Activated CD8-positive, alpha-beta memory T cell treated with anti-CD3 and anti-CD28 coated beads for 4 hours (primary cell): ENCODE data around the gene HOXB6.

Experiments used
- DNase-seq, 2 donors: peaks; one replicate each; pipeline ENCODE4 v3.0.0-alpha.2; 2020; ENCODE audit warnings: low read depth in 2 of 2

The HOXB6 gene

DNA sequence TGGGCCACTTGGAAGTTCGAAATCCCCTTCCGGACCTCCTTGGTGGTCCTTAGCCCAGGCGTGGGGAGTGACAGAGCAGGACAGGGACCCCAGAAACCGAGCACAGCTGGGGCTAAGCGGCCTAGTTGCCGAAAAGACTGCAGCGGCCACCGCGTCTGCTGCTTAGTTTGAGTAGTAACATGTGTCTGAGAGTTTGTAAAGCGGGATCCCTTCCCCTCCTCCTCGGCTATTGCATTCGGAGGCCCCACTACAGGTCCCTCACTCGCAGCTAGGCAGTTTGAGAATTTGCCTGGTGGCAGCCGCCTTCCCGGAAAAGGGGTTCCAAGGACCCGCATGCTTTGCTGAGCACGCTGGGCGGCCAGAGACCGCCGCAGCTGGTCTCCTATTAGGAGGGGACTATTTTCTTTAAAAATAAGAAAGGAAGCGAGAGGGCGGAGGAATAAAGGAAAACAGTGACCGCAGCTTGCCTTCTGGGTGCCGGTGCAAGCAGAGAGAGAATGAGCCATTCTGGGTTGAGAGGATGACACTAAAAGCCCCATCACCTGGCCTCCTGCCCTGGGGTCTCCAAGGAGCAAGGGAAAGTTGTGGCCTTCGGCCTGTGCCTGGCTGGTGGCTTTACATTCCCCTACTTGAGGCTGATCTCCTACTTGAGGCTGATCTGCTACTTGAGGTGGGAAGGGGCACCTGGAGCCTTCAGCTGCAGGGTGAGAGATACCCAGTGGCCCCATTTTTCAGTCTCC is 10.1 kb downstream of the HOXB6 start:
- no peak for DNase-seq

DNA sequence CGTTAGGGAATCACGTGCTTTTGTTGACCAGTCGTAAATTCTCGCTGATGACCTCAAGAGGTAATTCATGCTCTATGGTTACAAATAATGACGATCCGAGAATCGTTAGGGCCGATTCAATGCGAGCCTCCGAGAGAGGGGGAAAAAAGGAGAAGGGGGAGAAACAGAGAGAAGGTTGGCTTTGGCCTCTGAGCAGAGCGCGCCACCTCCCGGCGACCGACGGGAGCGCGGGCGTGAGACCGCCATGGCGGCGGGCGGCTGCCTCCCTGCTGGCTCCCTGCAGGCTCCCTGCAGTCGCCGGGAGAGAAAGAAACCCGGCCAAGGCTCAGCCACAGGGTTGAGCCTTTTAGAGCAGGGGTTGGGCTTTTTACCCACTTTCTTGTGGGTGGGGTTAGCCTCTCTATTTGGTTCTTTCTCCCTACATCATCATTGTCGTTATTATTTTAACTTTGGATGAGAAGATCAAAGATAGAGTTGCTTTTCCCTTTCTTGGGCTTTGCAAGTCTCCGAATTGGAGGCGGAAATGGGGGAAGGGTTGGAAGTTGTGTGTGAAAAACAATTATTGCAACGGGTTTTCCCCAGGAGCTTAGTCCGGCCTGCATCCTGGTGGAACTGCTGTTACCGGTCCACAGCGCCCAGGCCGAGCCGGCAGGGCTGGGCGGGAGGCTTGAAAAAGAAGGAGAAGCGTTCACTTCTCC is 10.8 kb downstream of the HOXB6 start:
- peak in 1 of 2 donors; percentile 61 for DNase-seq

DNA sequence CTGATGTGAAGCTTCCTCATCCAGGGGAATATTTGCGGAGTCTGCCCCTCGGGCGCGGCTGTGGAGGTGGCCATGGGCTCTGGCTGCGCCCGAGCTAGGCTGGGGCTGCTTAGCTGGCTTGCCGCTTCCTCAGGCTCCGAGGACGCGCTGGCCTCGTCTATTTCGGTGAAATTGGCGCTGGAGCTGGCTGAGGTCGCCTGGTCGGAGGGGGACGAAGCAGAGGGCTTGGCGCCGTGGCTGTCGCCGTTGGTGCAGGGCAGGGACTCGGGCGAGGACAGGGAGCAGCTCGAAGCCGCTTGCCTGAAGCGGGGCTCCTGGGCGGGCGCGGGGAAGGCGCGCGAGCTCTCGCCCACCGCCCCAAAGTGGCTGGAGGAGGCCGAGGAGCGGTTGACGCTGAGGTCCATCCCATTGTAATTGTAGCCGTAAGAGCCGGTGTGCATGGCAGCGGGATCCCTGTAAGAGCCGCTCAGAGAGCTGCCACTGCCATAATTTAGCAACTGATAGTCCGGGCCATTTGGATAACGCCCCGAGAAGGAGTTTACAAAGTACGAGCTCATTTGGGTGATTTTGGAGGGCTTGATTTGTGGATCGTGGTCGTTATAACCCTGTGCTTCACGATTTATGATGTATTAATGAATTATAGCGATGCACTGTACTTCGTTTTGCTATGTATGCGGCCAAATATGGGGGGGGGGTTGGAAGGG is 11.5 kb downstream of the HOXB6 start, which contains the start of gene HOXB5:
Gene HOXB5, minus strand, starts transcription at position 654 of the 704 bp plus-strand sequence. Its CDS starts 97 bp downstream, at position 557.
- no peak for DNase-seq

DNA sequence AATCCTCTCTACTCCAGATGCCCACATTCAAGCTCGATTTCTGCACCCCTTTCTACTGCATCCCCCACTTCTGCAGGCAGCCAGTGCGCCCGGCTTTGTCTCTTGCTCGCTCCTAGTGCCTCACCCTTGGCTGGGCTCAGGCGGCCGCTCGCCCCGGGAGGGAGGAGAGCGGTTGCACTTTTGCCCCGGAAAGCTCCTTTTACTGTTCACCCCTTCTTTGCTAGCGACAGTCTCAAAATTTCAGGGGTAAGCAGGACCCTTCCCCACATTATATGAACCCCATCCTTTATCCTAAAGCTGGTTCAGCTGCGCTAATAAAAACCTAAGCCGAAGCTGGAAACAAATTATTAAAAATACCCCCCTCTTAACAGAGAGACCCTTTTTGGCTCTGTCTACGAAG is 12.2 kb downstream of the HOXB6 start:
- no peak for DNase-seq

DNA sequence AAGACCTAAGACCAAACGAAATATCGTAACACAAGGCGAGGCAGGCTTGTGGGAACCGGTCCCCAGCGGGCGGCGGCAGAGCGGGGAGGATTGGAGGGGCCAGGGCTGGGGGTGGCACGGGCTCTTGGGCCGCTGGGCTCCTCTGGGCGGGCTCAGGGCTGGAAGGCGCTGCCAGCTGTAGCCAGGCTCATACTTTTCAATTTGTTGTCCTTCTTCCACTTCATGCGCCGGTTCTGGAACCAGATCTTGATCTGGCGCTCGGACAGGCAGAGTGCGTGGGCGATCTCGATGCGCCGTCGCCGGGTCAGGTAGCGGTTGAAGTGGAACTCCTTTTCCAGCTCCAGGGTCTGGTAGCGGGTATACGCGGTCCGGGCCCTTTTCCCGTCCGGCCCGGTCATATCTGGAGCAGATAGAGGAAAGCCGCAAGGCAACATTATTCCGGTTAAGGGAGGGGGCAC is 12.7 kb downstream of the HOXB6 start:
- no peak for DNase-seq

DNA sequence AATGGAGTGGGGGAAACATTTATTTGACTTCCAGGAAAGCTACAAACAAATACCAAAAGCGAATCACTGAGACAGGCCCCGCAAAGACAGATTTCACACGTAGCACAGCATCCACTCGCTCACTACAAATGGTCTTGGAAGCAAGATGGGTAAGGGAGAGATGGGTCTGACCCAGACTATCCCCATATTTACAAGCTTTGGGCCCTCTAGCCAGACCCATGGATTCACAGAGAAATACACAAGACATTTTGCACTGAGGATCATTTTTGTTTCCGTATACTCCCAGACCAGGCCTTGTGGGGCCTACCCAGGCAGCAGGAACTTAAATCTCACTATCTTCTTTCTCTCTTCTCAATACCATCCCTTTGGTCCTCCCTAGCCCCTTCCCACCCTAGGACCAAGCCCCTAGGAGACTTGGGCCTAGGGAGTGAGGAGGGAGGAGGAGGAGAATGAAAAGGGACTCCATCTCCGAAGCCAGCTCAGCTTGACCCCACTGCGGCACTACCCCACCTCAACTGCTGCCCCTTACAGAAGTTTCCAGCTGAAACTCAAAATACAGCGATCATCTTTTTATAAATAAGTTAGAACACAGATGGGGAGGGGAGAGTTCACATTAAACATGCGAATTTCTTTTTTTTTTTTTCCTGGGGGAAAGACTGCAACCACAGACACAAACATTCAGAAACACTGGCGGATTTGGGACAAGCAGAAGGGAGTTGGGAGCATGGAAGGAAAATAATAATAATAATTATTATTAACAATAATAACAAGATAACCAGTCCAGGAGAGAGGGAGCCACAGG is 13.3 kb downstream of the HOXB6 start:
- no peak for DNase-seq

DNA sequence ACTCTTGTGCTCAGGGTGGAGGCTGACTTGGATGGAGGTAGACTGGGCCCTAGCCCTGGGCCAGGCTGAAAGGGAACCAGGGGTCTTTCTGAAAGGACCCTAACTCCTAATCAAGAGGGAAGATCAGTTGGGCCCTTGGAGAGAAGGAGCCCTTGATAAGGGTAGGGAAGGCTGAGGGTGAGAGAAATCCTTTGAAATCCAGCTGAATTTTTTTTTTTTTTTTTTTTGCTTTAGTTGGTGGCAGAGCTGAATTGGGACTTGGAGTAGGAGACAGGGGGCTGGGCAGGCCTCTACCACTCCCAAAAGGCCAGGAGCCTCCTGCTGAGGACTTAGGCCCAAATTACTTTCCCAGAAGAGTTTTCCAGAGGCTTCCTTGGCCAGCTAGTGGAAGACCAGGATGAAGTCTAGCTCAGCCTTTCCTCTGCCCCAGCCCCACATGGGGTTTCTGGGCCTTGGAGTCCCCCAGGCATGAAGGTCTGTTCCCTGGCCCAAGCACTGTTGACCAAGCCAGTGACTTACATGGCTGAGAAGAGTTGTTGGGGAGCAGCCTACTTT is 14.1 kb downstream of the HOXB6 start:
- DNase-seq = no peak

DNA sequence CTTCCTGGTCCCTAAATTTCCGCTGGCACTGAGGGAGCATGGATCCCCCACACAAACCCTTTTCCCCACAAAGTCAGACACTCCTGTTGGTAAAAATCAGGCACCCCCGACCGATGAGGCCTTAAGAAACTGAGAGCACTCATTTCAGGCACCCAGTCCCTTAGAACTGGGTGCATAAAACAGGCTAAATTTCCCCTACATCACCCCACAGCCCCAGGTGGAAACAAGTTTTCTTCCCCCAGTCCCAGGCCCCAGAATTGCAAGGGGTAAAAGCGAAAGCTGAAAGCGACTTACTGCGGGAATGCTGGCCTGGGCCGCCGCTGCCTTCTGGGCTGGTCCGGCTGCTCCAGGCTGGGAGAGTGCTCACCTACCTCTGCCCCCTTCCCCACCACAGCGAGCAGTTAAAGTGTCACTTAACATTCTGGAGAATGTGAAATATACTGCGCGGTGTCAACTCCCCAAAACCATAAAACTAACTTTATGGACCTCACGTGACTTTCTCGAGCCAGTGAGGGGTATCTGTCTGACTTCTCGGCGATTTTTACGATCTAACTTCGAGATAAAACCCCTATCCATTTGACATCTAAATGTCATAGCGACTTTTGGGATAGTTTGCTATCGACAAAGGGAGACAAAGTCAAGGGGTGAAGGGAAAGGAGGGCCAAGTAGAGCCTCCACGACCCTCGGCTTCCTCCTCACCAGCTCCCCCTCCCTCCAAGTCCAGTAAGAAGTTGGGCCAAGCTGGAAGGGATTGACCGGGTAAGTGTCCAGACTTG is 14.8 kb downstream of the HOXB6 start, which contains the start of gene HOXB3:
Gene HOXB3, minus strand, starts transcription at position 411 of the 776 bp plus-strand sequence. CDS start 37,767 bp downstream, outside the sequence.
- no peak for DNase-seq

DNA sequence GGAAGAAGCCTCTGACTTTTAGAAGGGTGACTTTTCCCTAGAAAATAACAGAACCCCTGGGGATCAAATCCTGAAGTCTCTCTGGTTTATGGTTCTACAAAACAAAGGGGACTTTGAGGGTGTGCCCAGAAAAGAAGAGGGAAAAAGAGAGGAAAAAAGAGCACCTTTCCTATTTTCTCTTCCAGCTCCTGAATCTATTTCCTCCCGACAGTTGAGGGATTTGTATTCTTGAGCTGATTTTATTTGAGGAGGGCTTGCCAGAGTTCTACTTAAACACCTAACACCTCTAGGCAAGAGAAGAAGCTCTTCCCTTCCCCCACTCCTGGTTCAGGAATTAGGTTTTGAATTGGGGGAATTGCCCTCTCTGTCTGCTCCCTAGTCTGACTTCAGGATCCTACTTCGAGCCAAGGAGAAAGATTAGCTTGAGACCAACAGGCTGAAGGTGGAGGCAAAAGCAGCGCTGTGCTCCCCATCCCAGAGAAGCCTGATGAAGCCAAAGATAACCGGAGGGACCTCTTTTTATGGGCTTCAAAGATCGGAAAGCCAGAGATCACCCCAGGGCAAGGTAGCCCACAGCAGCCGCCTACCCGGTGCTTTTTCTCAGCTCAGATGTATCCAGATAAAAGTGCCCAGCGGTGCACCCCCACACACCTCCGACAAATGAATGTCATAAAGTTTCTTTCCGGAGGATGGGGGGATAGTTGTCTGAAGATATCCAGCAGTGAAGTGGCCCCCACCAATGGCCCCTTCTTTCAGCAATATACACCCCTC is 15.5 kb downstream of the HOXB6 start:
- no peak for DNase-seq

DNA sequence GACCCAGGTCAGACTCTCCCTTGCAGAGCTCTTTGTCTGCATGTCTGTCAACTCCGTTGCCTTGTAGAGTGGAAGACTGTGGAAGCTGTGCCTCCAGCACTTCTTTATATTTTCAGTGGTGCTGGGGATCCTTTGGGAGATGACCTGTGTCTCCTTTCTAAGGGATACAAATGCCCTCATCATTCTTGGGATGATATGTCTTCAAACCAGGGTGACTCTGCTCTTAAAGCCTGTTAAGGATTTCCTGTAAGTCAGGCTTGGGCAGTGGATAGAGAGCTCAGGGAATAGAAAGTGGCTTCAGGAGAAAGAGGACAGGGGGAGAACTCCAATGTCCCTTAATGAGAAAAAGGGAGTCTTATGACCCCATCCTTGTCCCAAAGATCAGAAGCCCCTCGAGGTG is 16.3 kb downstream of the HOXB6 start:
- DNase-seq = no peak

DNA sequence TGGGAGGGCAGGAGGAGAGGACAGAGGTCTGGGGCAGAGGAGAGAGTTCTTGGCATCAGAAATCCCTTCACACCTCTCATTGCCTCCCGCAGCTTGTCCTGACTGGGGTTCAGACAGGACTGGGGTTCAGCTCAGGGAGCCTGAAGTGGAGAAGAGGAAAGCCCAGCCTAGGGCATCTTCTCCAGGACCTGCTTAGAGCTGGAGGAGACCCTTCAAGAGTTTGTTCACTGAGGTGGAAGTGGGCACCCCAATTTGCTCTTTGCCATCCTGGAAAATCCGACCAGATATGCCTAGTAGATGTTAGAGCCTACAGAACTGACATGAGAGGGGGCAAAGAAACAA is 16.7 kb downstream of the HOXB6 start:
- DNase-seq = no peak

DNA sequence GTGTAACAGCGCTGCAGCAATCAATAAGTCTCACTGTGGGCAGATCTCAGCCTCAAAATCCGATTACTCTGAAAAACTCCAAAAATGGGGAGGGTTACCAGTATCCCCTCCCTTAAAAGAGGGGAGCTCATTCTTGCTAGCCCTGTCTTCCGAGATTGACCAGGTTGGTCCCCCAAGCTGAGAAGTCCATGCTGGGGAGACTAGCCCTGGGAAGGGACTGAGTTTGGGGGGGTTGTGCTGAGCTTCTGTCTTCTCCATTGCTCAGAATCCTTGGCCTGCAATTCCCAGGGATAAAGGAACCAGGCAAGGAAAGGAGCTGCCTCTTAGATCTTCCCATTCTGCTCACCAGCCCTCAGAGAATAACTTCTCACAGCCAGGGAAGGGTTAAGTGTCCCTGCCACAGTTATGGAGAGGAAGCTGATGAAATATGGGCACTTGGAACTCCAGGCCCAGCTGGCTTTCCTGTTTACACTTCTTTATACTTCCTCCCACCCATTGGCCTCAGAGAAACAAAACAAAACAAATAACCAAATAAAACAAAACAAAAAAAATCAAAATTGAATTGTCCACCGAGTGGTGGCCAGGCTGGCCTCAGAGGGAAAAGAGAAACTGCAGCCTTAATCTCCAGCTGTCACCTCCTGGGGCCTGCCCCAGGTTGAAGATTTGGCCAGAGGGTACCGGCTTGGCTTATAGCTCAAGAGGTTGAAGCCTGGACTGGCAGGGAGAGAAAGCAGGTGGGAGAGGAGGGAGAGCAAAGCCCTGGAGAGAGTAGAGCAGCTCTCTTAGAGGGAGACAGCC is 17.3 kb downstream of the HOXB6 start:
- no peak for DNase-seq

DNA sequence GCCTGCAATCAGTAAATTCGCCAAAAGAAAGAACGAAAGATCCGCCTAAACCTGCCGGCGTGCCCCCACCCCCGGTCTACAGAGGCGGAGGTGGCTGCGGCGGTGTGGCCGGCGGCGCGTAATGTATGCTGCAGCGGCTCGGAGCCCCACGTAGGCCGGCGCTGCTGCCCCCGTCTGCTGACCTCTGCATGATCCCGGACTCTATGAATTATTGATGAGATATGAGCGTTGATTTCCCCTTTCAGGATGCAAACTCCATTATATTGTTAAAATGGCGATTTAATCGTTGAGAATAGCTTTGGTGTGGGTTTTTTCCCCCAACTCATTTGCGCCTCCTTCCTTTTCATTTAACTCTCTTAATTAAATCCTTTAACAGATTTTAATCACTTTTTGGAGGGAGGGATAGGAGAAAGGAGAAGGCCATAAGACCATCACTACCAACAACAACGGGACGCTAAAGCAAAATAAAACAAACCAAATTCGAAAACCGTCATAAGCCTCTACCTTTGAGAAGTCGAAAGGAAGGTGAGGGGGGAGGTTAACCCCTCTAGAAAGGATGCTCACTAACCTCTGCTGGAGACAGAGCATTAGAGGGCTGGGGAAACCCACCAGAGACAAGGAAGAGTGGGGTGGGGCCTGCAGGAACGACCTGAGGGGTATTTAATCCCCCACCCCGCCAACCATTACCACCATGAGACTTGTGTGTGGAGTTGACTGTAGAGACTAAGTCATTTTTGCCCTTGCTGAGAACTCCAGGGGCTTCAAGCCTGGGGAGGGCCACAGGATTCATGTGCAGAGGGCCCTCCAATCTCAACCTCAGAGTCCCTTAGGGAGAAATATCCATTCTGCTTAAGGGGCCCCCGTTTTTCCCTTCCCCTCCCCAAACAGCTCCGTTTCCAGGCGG is 18.2 kb downstream of the HOXB6 start:
- DNase-seq = no peak

DNA sequence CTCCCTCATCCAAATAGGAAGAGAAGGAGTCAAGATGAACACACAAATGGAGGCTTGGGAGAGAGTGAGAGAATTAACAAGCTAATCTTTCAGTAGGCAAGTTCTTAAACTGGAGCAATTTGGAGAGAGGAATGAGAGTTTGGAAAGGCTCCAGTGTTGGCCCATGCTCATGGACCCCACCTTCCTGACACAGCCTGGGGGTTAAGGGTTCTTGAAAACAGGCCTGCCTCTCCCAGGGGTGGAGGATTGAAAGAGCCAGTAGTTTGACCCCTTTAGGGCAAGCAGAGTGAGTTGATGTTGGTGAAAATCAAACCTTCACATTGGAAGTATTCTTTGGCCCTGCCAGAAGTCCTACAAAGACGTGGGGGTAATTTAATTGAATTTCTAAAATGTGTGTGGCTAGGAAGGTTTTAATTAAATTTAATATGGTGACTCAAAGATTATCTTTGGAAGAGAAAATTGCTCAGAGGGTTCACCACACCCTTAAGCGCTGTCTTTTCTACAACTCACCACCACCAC is 20.5 kb downstream of the HOXB6 start:
- no peak for DNase-seq

DNA sequence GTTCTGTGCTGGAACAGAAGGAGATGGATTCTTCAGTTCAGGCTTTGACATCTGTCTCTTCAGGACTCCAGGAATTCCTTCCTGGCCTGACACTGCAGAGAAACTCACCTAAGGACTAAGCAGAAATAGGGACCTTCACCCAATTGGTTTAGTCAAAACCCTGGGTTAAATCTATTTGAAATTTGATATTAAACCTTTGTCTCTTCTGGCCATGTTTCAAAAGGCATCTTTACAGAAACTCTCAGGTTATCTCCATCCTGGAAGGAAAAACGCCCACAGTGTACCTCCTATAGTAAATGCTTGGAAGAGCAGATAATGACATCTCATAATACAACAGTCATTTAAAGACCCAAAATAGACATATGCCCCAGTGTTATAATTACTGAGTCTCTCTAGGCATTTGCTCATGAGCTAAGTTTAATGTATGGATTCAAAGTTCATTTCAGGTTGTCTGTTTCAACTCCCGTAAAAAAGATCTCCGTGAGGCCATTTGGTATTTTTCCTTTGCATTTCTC is 21.0 kb downstream of the HOXB6 start:
- no peak for DNase-seq

DNA sequence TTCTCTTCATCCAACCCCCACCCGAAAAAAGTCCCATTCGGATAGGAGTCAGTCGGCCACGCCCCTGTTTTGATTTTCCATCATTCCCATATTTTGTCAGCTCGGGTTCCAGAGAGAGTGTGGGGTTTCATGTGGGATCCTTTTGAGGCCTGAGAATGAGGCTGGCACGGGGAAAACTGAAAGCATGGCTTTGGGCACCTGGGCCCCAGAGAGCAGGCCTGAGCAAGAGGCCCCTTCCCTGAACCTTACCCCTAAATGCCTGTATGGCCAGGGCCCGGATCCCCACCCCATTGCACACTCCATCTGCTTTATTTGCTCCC is 22.1 kb downstream of the HOXB6 start:
- DNase-seq = no peak

DNA sequence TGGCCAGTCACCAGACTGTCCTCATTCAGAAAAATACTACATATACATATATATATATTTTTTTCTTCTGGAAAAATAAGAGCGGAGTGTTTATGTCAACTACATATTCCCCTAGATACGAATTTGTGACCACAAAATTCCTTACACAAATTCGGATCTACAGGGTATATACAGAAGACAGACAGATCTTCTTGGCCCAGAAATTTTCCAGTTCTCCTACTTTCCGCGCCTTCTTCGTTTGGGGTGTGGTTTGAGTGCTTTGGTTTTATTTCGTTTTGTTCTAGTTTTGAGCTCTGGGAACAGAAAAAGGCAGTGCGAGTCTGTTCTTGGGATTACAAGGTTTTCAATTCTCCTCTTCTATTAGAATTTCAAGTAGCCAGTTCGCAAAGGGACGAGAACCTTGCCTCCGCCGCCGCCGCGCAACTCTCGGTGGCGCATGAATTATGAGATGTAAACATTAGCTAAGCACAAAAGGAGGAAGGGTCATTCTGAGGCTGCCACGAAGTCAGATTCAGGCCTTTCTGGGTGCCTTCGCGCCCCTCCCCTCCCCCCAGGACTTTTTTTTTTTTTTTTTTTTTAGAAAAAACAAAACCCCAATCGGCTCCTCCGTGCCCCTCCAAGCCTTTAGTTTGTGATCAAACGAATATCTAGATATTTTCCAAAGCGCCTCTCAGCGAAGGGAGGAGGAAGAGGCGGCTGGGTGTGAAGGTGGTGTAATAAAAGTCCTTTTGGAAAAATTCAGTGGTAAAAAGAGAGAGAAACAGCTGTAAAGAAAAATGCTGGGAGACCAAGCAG is 24.8 kb downstream of the HOXB6 start:
- no peak for DNase-seq
